NT2/D1 (cell line): ENCODE results near the gene RELT.

Source experiments
- SUZ12 ChIP-seq: IDR thresholded peaks from 2 replicates; pipeline ENCODE4 v1.6.1; 2011; ENCODE audit not compliant: insufficient read length, insufficient read depth; ENCODE audit errors: extremely low read depth
- YY1 ChIP-seq: IDR thresholded peaks from 2 replicates; pipeline ENCODE4 v1.6.1; 2011; ENCODE audit not compliant: insufficient read length, insufficient read depth
- ZNF274 ChIP-seq: IDR thresholded peaks from 2 replicates; pipeline ENCODE4 v1.6.1; 2011; ENCODE audit warnings: mild to moderate bottlenecking, low read depth, low read length

GRCh38 chr11:73386546-73386945 is 10.3 kb downstream of the RELT start:
- TF ChIP-seq ZNF274 (no peak), YY1 (no peak), SUZ12 (no peak)
